ENCODE results near the gene RCOR2.
"Not testable (repeated sequence)": the region's sequence is repeated elsewhere in the genome, so short reads cannot be mapped to it uniquely, and the experiment has no call there.

Gene RCOR2

DNA sequence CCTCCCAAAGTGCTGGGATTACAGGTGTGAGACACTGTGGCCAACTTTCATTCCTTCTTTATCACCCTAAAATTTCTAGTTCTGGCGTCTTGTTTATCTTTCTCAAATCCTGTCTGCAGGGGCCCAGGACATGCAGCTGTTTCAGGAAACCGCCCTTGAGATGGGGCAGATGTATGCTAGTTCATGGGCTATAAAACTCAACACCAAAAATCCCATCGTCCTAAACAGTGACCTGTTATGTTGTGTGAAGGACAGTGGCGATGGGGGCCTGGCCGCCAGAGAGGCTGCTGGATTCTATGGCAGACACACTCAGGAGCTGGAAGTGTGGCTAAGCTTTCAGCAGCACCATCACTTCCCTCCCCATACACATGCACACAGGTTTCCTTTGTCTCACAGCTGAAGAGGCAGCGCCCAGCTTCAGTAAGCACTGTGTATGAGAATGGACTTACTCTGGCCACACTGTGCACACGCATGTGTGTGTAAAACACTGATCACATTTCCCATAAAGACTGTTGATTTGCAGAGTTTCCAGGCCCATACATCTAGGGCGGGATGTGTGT lies 41.4 kb downstream of the RCOR2 start:
- no peak for DNase-seq

- DNase-seq: no peak
Observed at GRCh38 chr11:63874511-63874910, 42.5 kb downstream of the RCOR2 start.

DNA sequence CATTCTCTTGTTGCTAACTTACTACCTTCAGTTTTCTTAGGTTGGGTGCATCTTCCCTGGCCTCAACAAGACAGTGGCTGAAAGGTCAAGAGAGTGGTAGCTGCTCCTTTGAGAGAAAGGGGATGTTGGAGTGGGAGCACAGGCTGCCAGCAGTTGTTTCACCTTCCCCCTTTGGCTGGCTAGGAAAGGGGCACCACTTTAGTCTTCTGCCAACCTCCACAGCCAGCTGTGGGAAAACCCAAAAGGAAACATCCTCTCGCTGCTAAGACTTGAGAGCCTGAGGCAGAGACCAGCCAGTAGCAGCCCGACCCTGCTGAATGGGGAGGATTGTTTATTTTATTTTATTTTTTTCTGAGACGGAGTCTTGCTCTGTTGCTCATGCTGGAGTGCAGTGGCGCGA lies 43.7 kb downstream of the RCOR2 start:
- no peak for DNase-seq

- DNase-seq: no peak
Observed at GRCh38 chr11:63872800-63873197, 44.2 kb downstream of the RCOR2 start.

- DNase-seq: peak; percentile 57 to 83
Observed at GRCh38 chr11:63871962-63872799, 44.8 kb downstream of the RCOR2 start.

DNA sequence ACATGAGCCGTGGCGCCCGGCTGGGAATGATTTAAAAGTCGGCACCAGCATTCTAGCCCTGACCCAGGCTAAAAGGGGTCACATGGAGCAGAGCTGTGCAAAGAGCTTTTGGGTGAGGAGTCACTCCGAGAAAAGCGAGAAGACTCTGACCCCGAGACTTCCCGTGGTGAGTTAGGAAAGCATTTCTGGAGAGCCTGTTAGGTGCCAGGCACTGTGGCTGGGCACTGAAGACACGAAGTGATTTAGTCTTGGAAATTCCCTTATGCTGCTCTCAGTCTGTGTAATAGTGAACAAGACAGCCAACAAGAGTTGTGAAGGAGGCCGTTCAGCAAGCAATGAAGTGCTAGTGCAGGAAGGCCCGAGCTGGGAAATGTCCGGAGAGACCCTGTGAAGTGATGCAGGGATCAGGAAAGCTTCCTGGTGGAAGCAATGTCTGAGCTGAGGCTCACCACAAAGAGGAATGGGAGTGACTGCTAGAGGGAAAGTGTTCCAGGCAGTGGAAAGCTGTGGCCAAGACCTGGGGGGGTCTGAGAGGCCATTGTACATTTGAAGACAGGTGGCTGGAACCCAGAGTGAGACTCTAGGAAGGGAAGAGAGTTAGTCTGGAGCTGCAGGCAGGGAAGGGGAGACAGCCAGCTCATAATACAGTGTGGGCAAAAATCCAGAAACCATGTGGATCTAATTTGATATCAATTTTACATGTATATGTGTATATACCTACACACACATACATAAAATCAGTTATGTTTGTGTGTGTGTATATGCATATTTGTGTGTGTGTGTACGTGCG lies 46.4 kb downstream of the RCOR2 start:
- DNase-seq: no peak

GRCh38 chr11:63869683-63870082 lies 47.3 kb downstream of the RCOR2 start:
- no peak for DNase-seq

GRCh38 chr11:63869171-63869591 lies 47.8 kb downstream of the RCOR2 start:
- no peak for DNase-seq

DNA sequence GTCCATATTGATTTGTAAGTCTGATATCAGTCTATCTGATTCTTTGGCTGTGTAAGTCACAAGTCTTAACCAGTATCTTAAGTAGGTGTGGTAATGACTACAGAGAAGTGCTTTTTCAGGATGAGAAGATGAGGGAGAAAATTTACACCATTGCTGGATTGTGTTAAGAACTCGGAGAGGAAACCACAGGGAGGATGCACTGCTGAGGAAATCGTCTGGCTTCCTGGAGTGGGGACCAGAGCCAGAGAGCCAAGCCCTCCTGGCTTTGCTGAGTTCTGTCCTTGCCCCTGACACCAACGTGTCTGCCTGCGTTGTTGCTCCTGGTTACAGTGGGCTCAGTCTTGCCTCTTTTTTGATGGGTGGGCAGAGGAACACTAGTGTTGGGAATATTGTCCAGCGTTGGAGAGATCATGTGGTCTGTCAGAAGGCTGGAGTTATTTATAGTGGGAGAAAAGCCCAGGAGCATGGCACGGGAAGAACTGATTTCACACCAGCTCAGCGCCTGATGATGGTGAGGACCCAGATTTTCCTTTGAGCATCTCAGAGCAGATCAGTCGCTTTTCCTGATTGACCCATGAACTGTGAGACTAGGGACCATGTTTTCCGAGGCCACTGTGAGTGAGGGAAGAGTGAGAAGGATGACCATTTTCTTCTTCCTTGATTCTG lies 48.4 kb downstream of the RCOR2 start:
- DNase-seq: no peak

DNA sequence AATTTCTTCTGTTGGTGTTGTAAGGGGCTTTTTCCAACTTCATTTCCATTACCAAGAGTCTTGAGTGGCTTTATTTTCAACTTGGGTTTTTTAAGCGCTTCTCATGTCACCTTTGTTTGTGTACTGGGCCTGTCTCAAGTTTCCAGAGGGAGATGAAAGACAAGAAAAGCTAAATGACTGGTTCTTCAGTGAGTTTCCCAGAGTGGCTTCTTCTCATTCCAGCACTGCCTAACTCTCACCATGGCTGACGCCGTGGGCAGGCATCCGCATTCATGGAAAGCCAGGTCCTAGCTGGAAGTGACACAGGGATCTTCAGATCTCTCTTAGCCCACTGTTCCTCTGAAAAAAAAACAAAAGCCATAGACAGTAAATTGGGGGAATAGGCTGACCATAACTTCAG lies 49.5 kb downstream of the RCOR2 start:
- no peak for DNase-seq

DNA sequence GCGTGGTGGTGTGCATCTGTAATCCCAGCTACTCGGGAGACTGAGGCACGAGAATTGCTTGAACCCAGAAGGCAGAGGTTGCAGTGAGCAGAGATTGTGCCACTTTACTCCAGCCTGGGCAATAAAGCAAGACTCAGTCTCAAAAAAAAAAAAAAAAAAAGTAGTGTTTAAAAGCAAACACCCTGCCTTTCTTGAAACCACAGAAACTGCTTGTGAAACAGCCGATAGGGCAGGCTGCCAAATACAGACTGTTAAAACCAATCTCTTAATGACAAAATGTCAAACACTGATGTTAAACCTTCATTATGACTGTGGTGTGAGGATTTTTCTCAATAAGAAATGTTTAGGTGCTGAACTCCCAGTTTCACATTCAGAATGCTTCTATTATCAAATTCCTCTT lies 50.8 kb downstream of the RCOR2 start:
- no peak for DNase-seq

DNA sequence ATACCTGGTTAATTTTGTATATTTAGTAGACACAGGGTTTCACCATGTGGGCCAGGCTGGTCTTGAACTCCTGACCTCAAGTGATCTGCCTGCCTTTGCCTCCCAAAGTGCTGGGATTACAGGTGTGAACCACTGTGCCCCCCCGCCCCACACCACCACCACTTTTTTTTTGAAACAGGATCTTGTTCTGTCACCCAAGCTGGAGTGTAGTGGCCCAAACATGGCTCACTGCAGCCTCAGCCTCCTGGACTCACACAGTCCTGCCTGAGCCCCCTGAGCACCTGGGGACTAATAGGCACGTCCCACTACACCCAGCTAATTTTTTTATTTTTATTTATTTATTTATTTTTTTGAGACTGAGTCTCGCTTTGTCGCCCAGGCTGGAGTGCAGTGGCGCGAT lies 53.3 kb downstream of the RCOR2 start:
- not testable (repeated sequence) for DNase-seq

- no peak for DNase-seq
Observed at GRCh38 chr11:63862923-63863322, 54.0 kb downstream of the RCOR2 start.

Measured in SW 1271 (cell line).